Activated B cell treated with CpG ODN at 0.5 μM for 24 hours (primary cell): ENCODE measurements around the gene MICU1. TPM values are rescaled to one million over a fixed set of nuclear protein-coding genes. Genes with fewer than 3 reads are reported as not detected.

Experiments
- ATAC-seq: fragments of 200-7000 bp; cut with Tn5 transposase; one replicate; pipeline ENCODE4 v1.10.0; 2021; ENCODE audit warnings: low read depth, mild to moderate bottlenecking, moderate library complexity
- CTCF ChIA-PET: fragments of 350-600 bp; sonication (Branson Sonifier 250); formaldehyde crosslinking; loops from one replicate; lab custom pipeline; 2021; ENCODE audit warnings: antibody characterized with exemption; lab: Charles Lee
- POLR2A ChIA-PET: fragments of 350-600 bp; sonication (Branson Sonifier 250); formaldehyde crosslinking; loops from one replicate; lab custom pipeline; 2021; ENCODE audit warnings: antibody characterized with exemption; lab: Charles Lee
- DNase-seq: peaks from one replicate; pipeline ENCODE4 v3.0.0; 2022
- H3K27ac Mint-ChIP-seq: one replicate; pipeline ENCODE4 v1.8.0; 2020; ENCODE audit warnings: mixed read lengths
- H3K27me3 Mint-ChIP-seq: one replicate; pipeline ENCODE4 v1.8.0; 2021; ENCODE audit warnings: mixed read lengths
- H3K36me3 Mint-ChIP-seq: one replicate; pipeline ENCODE4 v1.8.0; 2021; ENCODE audit warnings: low read depth, mixed read lengths
- H3K4me1 Mint-ChIP-seq: one replicate; pipeline ENCODE4 v1.8.0; 2021; ENCODE audit warnings: mixed read lengths
- H3K4me3 Mint-ChIP-seq: one replicate; pipeline ENCODE4 v1.8.0; 2020; ENCODE audit warnings: mild to moderate bottlenecking, mixed read lengths
- H3K9me3 Mint-ChIP-seq: one replicate; pipeline ENCODE4 v1.8.0; 2020; ENCODE audit warnings: mixed read lengths
- CTCF ChIP-seq: fragments of 200-600 bp; IDR thresholded peaks from one replicate; pipeline ENCODE4 v1.8.0; 2022; ENCODE audit warnings: antibody characterized with exemption, mild to moderate bottlenecking
- intact Hi-C: fragments of 100-400 bp; cut with micrococcal nuclease; formaldehyde crosslinking; loops from one replicate; pipeline ENCODE4 v1.15.1; 2024
- total RNA-seq: library from RNA; stranded (reverse); gene quantifications from 2 replicates; pipeline ENCODE4 v1.2.3, GENCODE V29; 2022

MICU1 gene
- total RNA-seq, 1 donor from 2014 or later, result 27.4 TPM

- ATAC-seq, result no peak
Observed at GRCh38 chr10:72490951-72491350, 134.9 kb downstream of the MICU1 start.

GRCh38 chr10:72487521-72487920 is 138.4 kb downstream of the MICU1 start:
- ChIA-PET POLR2A (no interaction called here), CTCF (no interaction called here)
- Mint-ChIP-seq H3K27ac (no peak overlapping the region), H3K4me1 (no peaks in the 10 kb centered on the region), H3K9me3 (no peaks in the 10 kb centered on the region), H3K27me3 (no peaks in the 10 kb centered on the region), H3K4me3 (no peak overlapping the region), H3K36me3 (peaks cover 10% of the 10 kb centered on the region)
- intact Hi-C loops, result no loop called here
- DNase-seq, result no peak
- no peak for TF ChIP-seq CTCF
- no peak for ATAC-seq

More at GRCh38 chr10:72490951-72491350, 134.9 kb downstream of the MICU1 start:
- no peak overlapping the region for H3K27ac Mint-ChIP-seq
- H3K4me1 Mint-ChIP-seq, result no peaks in the 10 kb centered on the region
- TF ChIP-seq CTCF, result no peak
- POLR2A ChIA-PET, result no interaction called here
- no peaks in the 10 kb centered on the region for H3K27me3 Mint-ChIP-seq
- DNase-seq, result no peak
- intact Hi-C loops, result no loop called here
- H3K9me3 Mint-ChIP-seq, result no peaks in the 10 kb centered on the region
- no peak overlapping the region for H3K4me3 Mint-ChIP-seq
- peaks cover 11% of the 10 kb centered on the region for H3K36me3 Mint-ChIP-seq
- CTCF ChIA-PET, result no interaction called here

GRCh38 chr10:72487116-72487515 is 138.8 kb downstream of the MICU1 start:
- Mint-ChIP-seq H3K4me3 (no peak overlapping the region), H3K27ac (no peak overlapping the region), H3K27me3 (no peaks in the 10 kb centered on the region), H3K9me3 (no peaks in the 10 kb centered on the region), H3K36me3 (peaks cover 10% of the 10 kb centered on the region), H3K4me1 (no peaks in the 10 kb centered on the region)
- no peak for ATAC-seq
- no peak for DNase-seq
- ChIA-PET CTCF (no interaction called here), POLR2A (no interaction called here)
- TF ChIP-seq CTCF, result no peak
- intact Hi-C loops, result no loop called here

- ATAC-seq (no peak), DNase-seq (no peak)
- TF ChIP-seq CTCF, result no peak
- intact Hi-C loops, result no loop called here
- Mint-ChIP-seq H3K9me3 (no peaks in the 10 kb centered on the region), H3K27ac (no peak overlapping the region), H3K4me3 (no peak overlapping the region), H3K4me1 (no peaks in the 10 kb centered on the region), H3K36me3 (peaks cover 10% of the 10 kb centered on the region), H3K27me3 (no peaks in the 10 kb centered on the region)
- ChIA-PET POLR2A (no interaction called here), CTCF (no interaction called here)
Observed at GRCh38 chr10:72485701-72486100, 140.2 kb downstream of the MICU1 start.

GRCh38 chr10:72484521-72484920 is 141.4 kb downstream of the MICU1 start:
- no peak for TF ChIP-seq CTCF
- CTCF ChIA-PET, result no interaction called here
- ATAC-seq (no peak), DNase-seq (no peak)
- no peaks in the 10 kb centered on the region for H3K9me3 Mint-ChIP-seq
- H3K27ac Mint-ChIP-seq, result no peak overlapping the region
- H3K27me3 Mint-ChIP-seq, result no peaks in the 10 kb centered on the region
- no peak overlapping the region for H3K4me3 Mint-ChIP-seq
- POLR2A ChIA-PET, result no interaction called here
- H3K36me3 Mint-ChIP-seq, result peaks cover 6% of the 10 kb centered on the region
- intact Hi-C loops, result no loop called here
- no peaks in the 10 kb centered on the region for H3K4me1 Mint-ChIP-seq
